Loucy (cell line): Measurements from ENCODE around the gene HOXA3.

ENCODE experiments used
- H2AFZ ChIP-seq: fragments of 200-600 bp; sonication (generic); 2 replicates; pipeline ENCODE4 v1.6.0; 2016; ENCODE audit warnings: antibody characterized with exemption, mild to moderate bottlenecking, low read length, moderate library complexity
- H3F3A ChIP-seq: fragments of 200-600 bp; 2 replicates; pipeline ENCODE4 v1.6.0; 2016; ENCODE audit warnings: antibody characterized with exemption, low read depth, mild to moderate bottlenecking
- H3K27me3 ChIP-seq: fragments of 200-600 bp; sonication (generic); 2 replicates; pipeline ENCODE4 v1.6.1; 2014; ENCODE audit warnings: low read length, mild to moderate bottlenecking; ENCODE audit not compliant: insufficient read depth, poor library complexity, severe bottlenecking
- H3K36me3 ChIP-seq: fragments of 200-600 bp; sonication (generic); 2 replicates; pipeline ENCODE4 v1.6.1; 2016; ENCODE audit warnings: low read length; ENCODE audit not compliant: insufficient read depth
- H3K4me1 ChIP-seq: fragments of 200-600 bp; sonication (generic); 2 replicates; pipeline ENCODE4 v1.5.1; 2014; ENCODE audit warnings: low read length, mild to moderate bottlenecking; ENCODE audit not compliant: insufficient read depth, poor library complexity, severe bottlenecking
- H3K4me2 ChIP-seq: fragments of 200-600 bp; sonication (generic); 2 replicates; pipeline ENCODE4 v1.6.0; 2014; ENCODE audit warnings: antibody characterized with exemption, low read length, low read depth, mild to moderate bottlenecking; ENCODE audit not compliant: poor library complexity, severe bottlenecking
- H3K4me3 ChIP-seq: fragments of 200-600 bp; sonication (generic); 2 replicates; pipeline ENCODE4 v1.5.1; 2014; ENCODE audit warnings: low read length, mild to moderate bottlenecking, mixed read lengths; ENCODE audit not compliant: poor library complexity, severe bottlenecking
- H3K79me2 ChIP-seq: fragments of 200-600 bp; sonication (generic); 2 replicates; pipeline ENCODE4 v1.6.1; 2014; ENCODE audit warnings: low read length; ENCODE audit not compliant: insufficient read depth
- H3K9ac ChIP-seq: fragments of 200-600 bp; sonication (generic); 2 replicates; pipeline ENCODE4 v1.6.0; 2014; ENCODE audit warnings: mild to moderate bottlenecking, low read depth, low read length, moderate library complexity; ENCODE audit not compliant: poor library complexity, severe bottlenecking
- H3K9me2 ChIP-seq: fragments of 200-600 bp; sonication (generic); replicated peaks from 2 replicates; pipeline ENCODE4 v1.6.1; 2016; ENCODE audit warnings: low read depth, low read length, mixed read lengths
- H3K9me3 ChIP-seq: fragments of 200-600 bp; sonication (generic); 2 replicates; pipeline ENCODE4 v1.6.1; 2014; ENCODE audit warnings: mild to moderate bottlenecking, antibody characterized with exemption, low read length, low read depth; ENCODE audit not compliant: insufficient read depth
- H4K20me1 ChIP-seq: fragments of 200-600 bp; sonication (generic); 2 replicates; pipeline ENCODE4 v1.6.0; 2014; ENCODE audit warnings: antibody characterized with exemption, low read length, mild to moderate bottlenecking; ENCODE audit not compliant: insufficient read depth, poor library complexity, severe bottlenecking
- EZH2phosphoT487 ChIP-seq: fragments of 200-600 bp; IDR thresholded peaks from 2 replicates; pipeline ENCODE4 v1.6.1; 2018; ENCODE audit warnings: antibody characterized with exemption, mild to moderate bottlenecking, moderate library complexity, borderline replicate concordance
- TF ChIP-seq, protein P1 (sequence below): fragments of 200-600 bp; sonication (generic); conservative IDR thresholded peaks from 2 replicates; pipeline ENCODE4 v1.5.1; 2014; ENCODE audit warnings: mild to moderate bottlenecking, antibody characterized with exemption, low read length

Gene HOXA3

DNA sequence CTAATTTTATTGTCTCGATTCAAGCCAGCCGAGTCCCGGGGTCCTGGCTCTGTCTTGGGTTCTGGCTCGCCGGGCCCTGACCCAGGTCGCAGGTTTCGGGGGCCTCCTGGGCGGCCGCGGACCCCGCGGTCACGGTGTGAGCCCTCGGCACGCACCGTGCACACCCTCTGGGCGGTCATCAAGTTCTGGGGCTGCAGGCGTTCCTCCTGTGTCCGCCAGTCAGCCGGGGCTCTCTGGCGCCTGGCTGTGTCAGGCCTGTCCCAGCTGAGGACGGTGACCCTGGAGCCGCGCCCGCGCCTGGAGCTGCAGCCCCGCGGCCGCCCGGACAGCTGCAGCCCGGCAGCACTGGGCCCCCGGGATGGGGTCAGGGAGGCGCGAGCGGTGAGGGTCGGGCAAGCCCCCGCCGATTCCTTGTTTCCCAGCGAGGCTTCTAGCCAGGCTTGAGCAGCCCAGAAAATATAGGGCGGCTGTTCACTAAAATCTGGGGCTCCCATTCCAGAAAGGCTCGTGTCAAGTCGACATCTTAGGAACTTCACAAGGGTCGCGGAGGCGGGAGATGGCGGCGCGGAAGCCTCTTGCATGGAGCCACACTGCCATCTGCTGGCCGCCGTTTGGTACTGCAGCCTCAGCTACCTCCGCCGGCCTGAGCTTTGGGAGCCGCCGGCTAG, 8.3 kb upstream of the HOXA3 start:
- no peak for TF ChIP-seq EZH2phosphoT487
- TF ChIP-seq, protein P1, sequence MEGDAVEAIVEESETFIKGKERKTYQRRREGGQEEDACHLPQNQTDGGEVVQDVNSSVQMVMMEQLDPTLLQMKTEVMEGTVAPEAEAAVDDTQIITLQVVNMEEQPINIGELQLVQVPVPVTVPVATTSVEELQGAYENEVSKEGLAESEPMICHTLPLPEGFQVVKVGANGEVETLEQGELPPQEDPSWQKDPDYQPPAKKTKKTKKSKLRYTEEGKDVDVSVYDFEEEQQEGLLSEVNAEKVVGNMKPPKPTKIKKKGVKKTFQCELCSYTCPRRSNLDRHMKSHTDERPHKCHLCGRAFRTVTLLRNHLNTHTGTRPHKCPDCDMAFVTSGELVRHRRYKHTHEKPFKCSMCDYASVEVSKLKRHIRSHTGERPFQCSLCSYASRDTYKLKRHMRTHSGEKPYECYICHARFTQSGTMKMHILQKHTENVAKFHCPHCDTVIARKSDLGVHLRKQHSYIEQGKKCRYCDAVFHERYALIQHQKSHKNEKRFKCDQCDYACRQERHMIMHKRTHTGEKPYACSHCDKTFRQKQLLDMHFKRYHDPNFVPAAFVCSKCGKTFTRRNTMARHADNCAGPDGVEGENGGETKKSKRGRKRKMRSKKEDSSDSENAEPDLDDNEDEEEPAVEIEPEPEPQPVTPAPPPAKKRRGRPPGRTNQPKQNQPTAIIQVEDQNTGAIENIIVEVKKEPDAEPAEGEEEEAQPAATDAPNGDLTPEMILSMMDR = peak; percentile 91
- H2AFZ ChIP-seq = 0 out of 2 replicates have a peak overlapping the region, but pooled peaks have one; percentile 20
- H3K9me2 ChIP-seq = no peaks in the 10 kb centered on the region
- peaks cover 28% of the 10 kb centered on the region for H3K36me3 ChIP-seq
- peaks cover 95% of the 10 kb centered on the region for H3K79me2 ChIP-seq
- peak overlapping the region; percentile 94 for H3K4me3 ChIP-seq
- H3K9ac ChIP-seq = peak overlapping the region; percentile 99
- H3K27me3 ChIP-seq = peaks cover 35% of the 10 kb centered on the region
- no peaks in the 10 kb centered on the region for H3K9me3 ChIP-seq
- peak overlapping the region; percentile 91 for H3K4me2 ChIP-seq
- H4K20me1 ChIP-seq = peaks cover 34% of the 10 kb centered on the region
- peaks cover 12% of the 10 kb centered on the region; the same call in 1 of the 2 replicates for H3F3A ChIP-seq
- peaks cover 8% of the 10 kb centered on the region for H3K4me1 ChIP-seq

DNA sequence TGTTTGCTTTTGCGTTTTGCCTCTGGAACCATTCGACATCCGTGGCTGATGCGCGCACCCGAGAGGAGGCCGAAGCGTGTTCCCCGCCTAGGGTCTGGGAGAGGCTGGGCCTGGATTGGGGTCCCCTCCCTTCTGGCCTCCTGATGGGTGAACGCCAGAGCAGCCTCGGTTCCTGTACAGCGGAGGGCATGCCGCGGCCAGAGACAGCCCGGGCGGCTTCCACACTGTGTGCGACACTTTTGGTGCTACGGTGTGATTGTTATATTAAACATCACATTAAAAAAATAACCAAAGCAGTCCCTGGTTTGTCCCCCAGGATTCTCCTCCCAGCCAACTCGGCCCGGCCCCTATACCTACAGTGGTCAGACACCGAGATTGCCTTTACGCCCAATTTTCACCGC, 7.8 kb upstream of the HOXA3 start:
- H3F3A ChIP-seq = peaks cover 12% of the 10 kb centered on the region; the same call in 1 of the 2 replicates
- H2AFZ ChIP-seq = no peak overlapping the region
- H3K79me2 ChIP-seq = peaks cover 98% of the 10 kb centered on the region
- peak overlapping the region; percentile 94 for H3K4me3 ChIP-seq
- no peak for TF ChIP-seq EZH2phosphoT487
- TF ChIP-seq, protein P1 = no peak
- peaks cover 34% of the 10 kb centered on the region for H3K27me3 ChIP-seq
- H3K36me3 ChIP-seq = peaks cover 28% of the 10 kb centered on the region
- H3K4me2 ChIP-seq = peak overlapping the region; percentile 91
- no peaks in the 10 kb centered on the region for H3K9me3 ChIP-seq
- H4K20me1 ChIP-seq = peaks cover 34% of the 10 kb centered on the region
- H3K9me2 ChIP-seq = no peaks in the 10 kb centered on the region
- H3K9ac ChIP-seq = peak overlapping the region; percentile 99
- H3K4me1 ChIP-seq = peaks cover 8% of the 10 kb centered on the region

DNA sequence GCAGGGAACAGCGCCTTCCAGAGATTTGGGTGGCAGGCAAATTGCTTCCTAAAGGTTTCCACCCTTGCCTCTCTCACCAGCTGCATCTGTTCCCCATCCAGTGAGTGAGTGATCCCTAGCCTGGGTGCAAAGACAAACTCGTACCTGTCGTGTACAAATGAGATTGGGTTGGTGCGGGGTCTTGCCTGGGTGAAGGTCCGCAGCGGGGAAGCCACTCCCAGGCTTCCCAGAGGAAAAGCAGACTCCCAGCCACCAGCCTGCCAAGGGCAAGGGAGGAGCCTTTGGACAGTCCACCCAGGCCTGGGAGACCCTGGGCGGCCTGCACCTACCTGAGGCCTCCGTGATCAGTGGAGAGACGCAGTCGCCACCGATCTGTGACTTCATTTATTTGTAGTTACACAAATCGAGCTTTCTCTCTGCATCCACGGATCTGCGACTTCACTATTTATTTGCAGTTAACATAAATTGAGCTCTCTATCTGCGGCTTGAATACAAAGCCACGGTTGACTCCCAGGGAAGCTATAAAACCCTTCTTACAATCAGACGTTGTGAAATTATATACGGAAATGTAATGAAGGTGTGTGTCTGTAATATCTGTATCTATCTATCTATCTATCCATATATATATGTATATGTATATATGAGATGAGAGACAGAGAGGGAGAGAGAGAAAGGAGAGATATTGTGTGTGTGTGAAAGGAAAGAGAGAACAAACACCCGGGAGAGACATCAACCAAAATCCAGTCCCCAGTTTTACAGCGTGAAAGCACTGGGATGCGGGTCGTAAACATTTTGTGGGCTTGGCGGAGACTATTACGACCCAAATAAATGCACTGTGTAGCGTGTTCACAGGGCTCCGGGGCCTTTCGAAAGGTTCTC, 7.1 kb upstream of the HOXA3 start:
- H3K9me3 ChIP-seq = no peaks in the 10 kb centered on the region
- peak overlapping the region; percentile 99 for H3K9ac ChIP-seq
- peaks cover 98% of the 10 kb centered on the region for H3K79me2 ChIP-seq
- TF ChIP-seq, protein P1 = no peak
- TF ChIP-seq EZH2phosphoT487 = no peak
- peaks cover 12% of the 10 kb centered on the region; the same call in 1 of the 2 replicates for H3F3A ChIP-seq
- H2AFZ ChIP-seq = no peak overlapping the region
- H3K4me3 ChIP-seq = peak overlapping the region; percentile 94
- H3K9me2 ChIP-seq = no peaks in the 10 kb centered on the region
- H3K4me1 ChIP-seq = peaks cover 10% of the 10 kb centered on the region
- peaks cover 28% of the 10 kb centered on the region for H3K27me3 ChIP-seq
- H3K36me3 ChIP-seq = peaks cover 24% of the 10 kb centered on the region
- peak overlapping the region; percentile 91 for H3K4me2 ChIP-seq
- H4K20me1 ChIP-seq = peaks cover 27% of the 10 kb centered on the region
